ENCODE results near the gene SLC25A10. TPM values are rescaled to one million over a fixed set of nuclear protein-coding genes. Genes with fewer than 3 reads are reported as not detected.

SLC25A10 gene
- total and polyA plus RNA-seq, 2 of the 4 experiments (the other 2 are of a cell fraction) = 14.9 to 19.0 TPM

DNA sequence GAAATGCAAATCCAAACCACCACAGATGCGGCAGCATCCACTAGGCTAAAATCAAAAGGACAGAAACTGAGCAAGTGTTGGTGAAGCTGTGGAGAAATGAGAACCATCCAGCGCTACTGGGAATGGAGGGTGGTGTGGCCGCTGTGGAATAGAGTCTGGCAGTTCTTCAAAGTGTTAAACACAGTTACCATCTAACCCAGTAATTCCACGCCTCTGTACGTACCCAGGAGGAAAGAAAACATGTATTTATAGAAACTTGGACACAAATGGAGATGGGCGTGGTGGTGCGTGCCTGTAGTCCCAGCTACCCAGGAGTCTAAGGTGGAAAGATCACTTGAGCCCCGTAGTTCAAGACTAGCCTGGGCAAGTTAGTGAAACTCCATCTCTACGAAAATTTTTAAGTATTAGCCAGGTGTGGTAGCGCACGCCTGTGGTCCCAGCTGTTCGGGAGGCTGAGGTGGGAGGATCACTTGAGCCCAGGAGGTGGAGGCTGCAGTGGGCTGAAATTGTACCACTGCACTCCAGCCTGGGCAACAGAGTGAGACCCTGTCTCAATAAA, 11.6 kb downstream of the SLC25A10 start:
- Histone ChIP-seq H3K36me3 (ENCODE audit: control insufficient read depth, insufficient read depth, low read length) (0 out of 2 replicates have a peak, but pooled peaks cover 2% of the 10 kb centered on the region), H2BK20ac (ENCODE audit: low read depth, low read length) (no peak overlapping the region), H2BK120ac (ENCODE audit: low read depth, low read length) (no peak overlapping the region), H3K56ac (ENCODE audit: extremely low read depth, insufficient read depth, low read length) (no peak overlapping the region), H3K14ac (replicated peaks; ENCODE audit: low read depth, low read length) (no peak overlapping the region), H2AFZ (replicated peaks; ENCODE audit: low read length, poor library complexity) (no peak overlapping the region), H3K27me3 (ENCODE audit: control insufficient read depth, insufficient read depth, low read length) (no peaks in the 10 kb centered on the region), H3K18ac (ENCODE audit: low read depth, low read length) (no peak overlapping the region), H3K79me1 (ENCODE audit: low read depth in 1 of 2, low read length in 2 of 2) (no peaks in the 10 kb centered on the region), H3K4ac (ENCODE audit: low read depth, low read length) (no peak overlapping the region), H3K23ac (ENCODE audit: low read depth, low read length) (no peak overlapping the region), H4K5ac (ENCODE audit: low read depth, low read length) (no peak overlapping the region), H2BK5ac (ENCODE audit: low read depth, low read length, poor library complexity, severe bottlenecking) (no peak overlapping the region), H3K9ac (ENCODE audit: low read depth, low read length) (no peak overlapping the region), H4K91ac (ENCODE audit: insufficient read depth, low read depth, low read length) (no peak overlapping the region), H2BK15ac (ENCODE audit: low read depth, low read length) (no peak overlapping the region), H2AK5ac (ENCODE audit: low read depth, low read length) (no peak overlapping the region), H3K9me3 (ENCODE audit: control insufficient read depth, insufficient read depth, low read length) (no peaks in the 10 kb centered on the region), H3K4me1 (ENCODE audit: control insufficient read depth, insufficient read depth, low read length) (no peaks in the 10 kb centered on the region), H2AK9ac (replicated peaks; ENCODE audit: low read depth, low read length, poor library complexity) (no peak overlapping the region), H3K4me3 (ENCODE audit: insufficient read depth, low read depth, low read length) (no peak overlapping the region), H4K20me1 (ENCODE audit: insufficient read depth, low read length) (no peaks in the 10 kb centered on the region), H3K27ac (ENCODE audit: insufficient read depth, low read length) (no peak overlapping the region), H3K9me1 (ENCODE audit: insufficient read depth, low read length) (no peaks in the 10 kb centered on the region), H4K8ac (ENCODE audit: low read depth in 2 of 2, low read length in 2 of 2) (no peak overlapping the region), H3K4me2 (ENCODE audit: low read depth, low read length) (no peak overlapping the region)
- intact Hi-C loops (cut with micrococcal nuclease) (no loop called here), in situ Hi-C loops (cut with MboI; ENCODE audit: low sequenced_read_pairs) (no loop called here), dilution Hi-C loops (cut with HindIII; ENCODE audit: low sequenced_read_pairs, unreplicated experiment) (no loop called here)
- DNase-seq (no peak), ATAC-seq (ENCODE audit: low read depth) (no peak)
- ChIA-PET CTCF (no interaction called here), POLR2A (ENCODE audit: unreplicated experiment) (no interaction called here)
- no CpG with 5 or more reads among the region's 12 CpGs for WGBS, 2 experiments (ENCODE audit: extremely low coverage in 2 of 2, insufficient read length in 1 of 2)
- no TSS peak for BruUV-seq (replicated peaks)
- TF ChIP-seq MAZ (IDR thresholded peaks at IDR 0.05; ENCODE audit: borderline replicate concordance, low read depth, low read length) (no peak), USF2 (IDR thresholded peaks at IDR 0.05; ENCODE audit: low read depth, low read length) (no peak), RFX5 (IDR thresholded peaks at IDR 0.05; ENCODE audit: low read depth, low read length) (no peak), POLR2A (IDR thresholded peaks at IDR 0.05; ENCODE audit: low read depth, low read length) (no peak), MXI1 (IDR thresholded peaks at IDR 0.05; ENCODE audit: borderline replicate concordance, low read depth, low read length) (no peak), BHLHE40 (IDR thresholded peaks at IDR 0.05; ENCODE audit: low read depth, low read length) (no peak), NFE2L2 (IDR thresholded peaks at IDR 0.05; ENCODE audit: low read depth, low read length) (no peak), CTCF (conservative IDR thresholded peaks at IDR 0.05; ENCODE audit: low read depth, low read length) (no peak), RAD21 (IDR thresholded peaks at IDR 0.05; ENCODE audit: low read length) (no peak), CEBPB (IDR thresholded peaks at IDR 0.05; ENCODE audit: low read depth, low read length) (no peak), RCOR1 (IDR thresholded peaks at IDR 0.05; ENCODE audit: insufficient replicate concordance, low read length) (no peak), CHD1 (IDR thresholded peaks at IDR 0.05; ENCODE audit: low read depth, low read length) (no peak), FOS (IDR thresholded peaks at IDR 0.05; ENCODE audit: low read depth, low read length) (no peak), MAFK (IDR thresholded peaks at IDR 0.05; ENCODE audit: low read depth, low read length) (no peak)
- TF ChIP-seq, protein P1, sequence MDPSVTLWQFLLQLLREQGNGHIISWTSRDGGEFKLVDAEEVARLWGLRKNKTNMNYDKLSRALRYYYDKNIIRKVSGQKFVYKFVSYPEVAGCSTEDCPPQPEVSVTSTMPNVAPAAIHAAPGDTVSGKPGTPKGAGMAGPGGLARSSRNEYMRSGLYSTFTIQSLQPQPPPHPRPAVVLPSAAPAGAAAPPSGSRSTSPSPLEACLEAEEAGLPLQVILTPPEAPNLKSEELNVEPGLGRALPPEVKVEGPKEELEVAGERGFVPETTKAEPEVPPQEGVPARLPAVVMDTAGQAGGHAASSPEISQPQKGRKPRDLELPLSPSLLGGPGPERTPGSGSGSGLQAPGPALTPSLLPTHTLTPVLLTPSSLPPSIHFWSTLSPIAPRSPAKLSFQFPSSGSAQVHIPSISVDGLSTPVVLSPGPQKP (IDR thresholded peaks at IDR 0.05; ENCODE audit: borderline replicate concordance, low read depth, low read length) = no peak

Measured in IMR-90 (cell line).